Pulmonary artery endothelial cell (primary cell): ENCODE measurements around the gene RASGEF1C. TPM values are rescaled to one million over a fixed set of nuclear protein-coding genes. Genes with fewer than 3 reads are reported as not detected.
"Not testable (repeated sequence)": the region's sequence is repeated elsewhere in the genome, so short reads cannot be mapped to it uniquely, and the experiment has no call there.

Experiments
- DNase-seq: peaks from one replicate; pipeline ENCODE4 v3.0.0-alpha.2; 2011; ENCODE audit warnings: low read depth, low spot score
- total RNA-seq: library from RNA; depleted of rRNA; stranded (reverse); fragments of >200 nt; gene quantifications from 2 replicates; pipeline ENCODE4 v1.2.3, GENCODE V29; 2014

The RASGEF1C gene
- total RNA-seq, 1 donor from 2014 or later = not detected

DNA sequence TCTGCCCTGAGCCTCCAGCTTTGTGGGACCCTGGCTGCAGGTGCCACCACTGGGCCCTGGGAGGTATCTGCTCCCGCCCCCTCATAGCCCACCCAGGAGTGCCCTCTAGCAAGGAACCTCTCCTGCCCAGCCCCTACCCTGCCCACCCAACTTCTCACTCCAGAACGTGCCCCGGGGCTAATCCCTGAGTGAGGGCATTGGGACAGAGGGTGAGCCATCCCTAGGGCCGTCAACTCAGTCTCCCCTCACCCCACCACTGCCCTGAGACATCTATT lies 2.7 kb upstream of the RASGEF1C start:
- DNase-seq = no peak

DNA sequence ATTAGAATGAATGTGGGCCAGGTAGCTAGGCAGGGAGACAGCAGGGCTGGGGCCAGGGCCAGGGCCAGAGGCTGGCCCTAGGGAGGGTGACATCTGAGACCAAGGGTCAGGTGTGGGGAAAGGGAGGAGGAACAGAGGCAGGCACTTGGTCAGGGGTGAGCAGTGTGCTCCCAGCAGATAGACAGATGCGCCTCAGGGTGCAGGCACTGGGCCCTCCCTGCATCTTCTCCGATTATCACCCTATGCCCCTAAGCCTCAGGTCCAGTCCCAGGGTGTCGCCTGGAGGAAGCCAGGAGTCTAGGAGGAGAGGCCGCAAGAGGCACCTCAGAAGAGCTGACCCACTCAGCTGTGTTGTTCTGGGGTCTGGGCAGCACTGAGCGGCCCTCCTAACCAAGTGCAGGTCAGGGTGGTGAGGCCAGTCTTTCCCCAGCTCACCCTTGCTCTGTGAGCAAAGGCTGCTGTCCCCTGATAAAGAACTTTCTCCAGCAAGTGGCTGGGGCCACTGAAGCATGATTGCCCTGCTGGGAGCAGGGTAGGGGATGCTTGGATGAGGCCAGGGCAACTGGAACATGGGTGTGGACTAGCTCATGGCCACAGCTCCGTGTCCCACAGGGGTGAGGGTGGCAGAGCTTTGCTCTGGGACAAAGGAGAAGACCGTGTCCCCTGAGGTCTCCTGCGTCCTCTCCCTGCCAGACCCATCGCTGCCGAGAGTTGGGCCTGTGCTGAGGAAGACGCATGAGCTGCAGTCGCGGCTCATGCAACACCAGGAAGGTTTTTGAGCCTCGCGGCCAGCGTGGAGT lies 2.1 kb upstream of the RASGEF1C start:
- no peak for DNase-seq

DNA sequence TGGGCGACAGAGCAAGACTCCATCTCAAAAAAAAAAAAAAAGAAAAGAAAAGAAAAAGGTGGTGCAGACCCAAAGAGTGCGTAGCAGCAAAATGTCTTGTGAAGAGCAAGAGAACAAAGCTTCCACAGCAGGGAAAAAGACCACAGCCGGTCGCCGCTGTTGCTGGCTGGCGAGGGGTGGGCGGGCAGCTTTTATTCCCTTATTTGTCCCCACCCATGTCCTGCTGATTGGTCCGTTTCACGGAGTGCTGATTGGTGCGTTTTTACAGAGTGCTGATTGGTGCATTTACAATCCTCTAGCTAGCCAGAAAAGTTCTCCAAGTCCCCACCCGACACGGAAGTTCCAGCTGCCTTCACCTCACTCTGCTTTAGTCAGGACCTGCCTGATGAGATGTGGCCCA lies 1.1 kb upstream of the RASGEF1C start:
- not testable (repeated sequence) for DNase-seq

DNA sequence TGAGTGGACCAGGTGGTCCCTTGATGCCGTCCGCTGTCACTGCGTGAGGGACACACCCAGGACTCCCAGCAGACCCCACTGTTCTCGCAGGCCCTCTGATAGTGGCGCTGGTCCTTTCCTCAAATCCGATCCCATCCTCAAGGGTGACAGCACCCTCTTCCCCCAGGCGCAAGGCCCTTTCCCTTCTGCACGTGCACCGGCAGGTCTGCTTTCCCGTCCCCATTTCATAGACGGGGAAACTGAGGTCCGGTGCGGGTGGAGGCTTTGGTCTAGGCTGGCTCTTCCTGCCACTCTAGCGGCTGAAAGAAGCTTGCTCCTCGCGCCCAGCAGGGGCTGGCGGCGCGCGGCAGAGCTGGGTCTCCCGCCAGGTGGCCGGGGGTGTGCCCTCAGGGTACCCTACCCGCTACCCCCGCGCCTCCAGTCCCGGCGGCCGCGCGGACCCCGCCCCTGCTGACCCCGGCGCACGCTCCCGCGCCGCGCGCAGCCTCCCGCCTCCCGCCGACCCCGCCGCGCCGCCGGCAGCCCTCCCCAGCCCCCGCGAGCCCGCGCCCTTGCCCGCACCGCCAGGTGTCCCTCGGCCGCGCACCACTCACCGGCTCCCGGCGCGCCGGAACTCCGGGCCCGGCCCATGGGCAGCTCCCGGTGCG lies 453 bp downstream of the RASGEF1C start:
- DNase-seq = no peak

DNA sequence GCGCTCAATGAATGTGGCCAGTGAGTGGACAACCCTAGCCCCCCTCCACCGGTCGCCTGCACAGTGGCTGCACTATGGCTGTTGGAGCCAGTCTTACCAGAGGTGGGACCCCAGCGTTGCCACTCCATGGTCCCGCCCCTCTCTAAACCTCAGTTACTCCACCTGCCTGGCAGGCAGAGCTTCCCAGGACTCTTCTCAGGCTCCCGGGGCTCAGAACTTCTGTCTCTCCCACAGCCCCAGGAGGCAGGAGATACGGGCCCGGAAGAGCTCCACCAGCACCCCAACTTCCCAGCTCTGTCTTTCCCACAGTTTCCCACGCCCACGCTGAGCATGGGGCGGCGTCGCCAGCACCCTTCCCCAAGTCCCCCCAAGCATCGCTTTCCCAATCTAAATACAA lies 975 bp downstream of the RASGEF1C start:
- DNase-seq = no peak

DNA sequence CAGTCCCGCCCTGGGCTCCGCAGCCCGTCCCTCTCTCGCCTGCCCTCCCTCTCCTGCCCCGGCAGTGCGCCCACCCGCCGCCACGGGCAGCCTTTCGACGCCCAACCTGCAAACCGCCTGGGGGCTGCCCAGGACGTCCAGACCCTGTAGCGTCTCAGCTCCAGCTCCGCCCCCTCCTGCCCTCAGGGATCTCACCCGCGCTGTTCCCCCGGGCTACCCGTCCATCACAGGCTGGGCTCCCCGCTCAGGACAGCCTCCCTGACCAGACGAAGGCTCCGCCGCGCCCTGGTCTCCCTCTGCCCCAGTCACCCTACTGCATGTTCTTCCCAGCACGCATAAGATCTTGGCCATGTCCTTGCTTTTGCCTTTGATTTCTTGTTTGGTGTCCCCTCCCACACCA lies 1.4 kb downstream of the RASGEF1C start:
- DNase-seq = no peak

DNA sequence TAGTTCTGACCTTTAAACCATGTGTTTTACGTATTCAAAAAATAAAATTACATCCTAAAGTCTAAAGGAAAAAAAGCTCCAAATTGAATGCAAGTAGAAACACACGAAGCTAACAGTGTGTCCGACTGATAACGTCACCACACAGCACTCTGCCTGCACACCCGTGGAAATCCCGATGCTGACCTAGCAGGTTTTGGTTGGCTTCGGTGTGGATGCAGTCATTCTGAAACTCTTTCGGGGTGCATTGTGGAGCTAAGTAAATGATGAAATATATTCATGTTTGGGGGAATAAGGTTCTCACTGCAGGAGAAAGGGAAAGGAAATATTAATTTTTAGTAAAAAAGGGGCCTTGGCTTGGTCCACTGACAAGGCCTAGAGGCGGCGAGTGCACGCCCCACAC lies 2.0 kb downstream of the RASGEF1C start:
- no peak for DNase-seq

DNA sequence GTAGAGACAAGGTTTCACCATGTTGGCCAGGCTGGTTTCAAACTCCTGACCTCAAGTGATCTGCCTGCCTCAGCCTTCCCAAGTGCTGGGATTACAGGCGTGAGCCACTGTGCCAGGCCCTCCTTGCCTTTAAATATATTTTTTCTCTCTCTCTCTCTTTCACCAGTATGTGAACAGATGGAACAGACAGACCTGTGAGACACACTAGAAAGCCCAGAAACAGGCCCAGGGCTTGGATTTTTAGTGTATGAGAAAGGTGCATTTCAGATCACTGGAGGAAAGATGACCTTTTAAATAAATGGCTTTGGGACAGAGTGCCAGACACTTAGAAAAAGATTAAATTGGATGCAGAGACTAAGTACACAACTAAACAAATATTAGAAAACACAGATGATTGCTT lies 3.1 kb downstream of the RASGEF1C start:
- no peak for DNase-seq

DNA sequence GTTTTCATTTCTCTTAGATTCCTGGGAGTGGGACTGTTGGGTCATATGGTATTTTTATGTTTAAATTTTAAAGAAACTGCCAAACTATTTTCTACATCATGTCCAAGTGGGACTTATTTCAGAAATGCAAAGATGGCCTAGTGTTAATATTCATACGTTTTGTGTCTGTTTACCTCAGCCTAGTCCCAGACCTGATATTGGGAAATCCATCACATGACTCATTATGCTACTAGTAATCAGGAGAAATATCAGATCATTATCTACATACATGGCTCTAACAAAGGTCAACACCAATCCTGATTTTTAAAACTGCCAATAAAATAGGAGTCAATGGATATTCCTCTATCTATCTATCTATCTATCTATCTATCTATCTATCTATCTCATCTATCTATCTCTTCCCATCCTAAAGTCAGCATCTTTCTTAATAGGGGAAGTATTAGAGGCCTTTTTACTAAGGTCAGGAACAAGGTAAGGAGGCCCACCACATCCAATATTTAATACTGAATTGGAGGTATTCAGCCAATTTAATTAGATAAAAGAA lies 4.7 kb downstream of the RASGEF1C start:
- DNase-seq = no peak

DNA sequence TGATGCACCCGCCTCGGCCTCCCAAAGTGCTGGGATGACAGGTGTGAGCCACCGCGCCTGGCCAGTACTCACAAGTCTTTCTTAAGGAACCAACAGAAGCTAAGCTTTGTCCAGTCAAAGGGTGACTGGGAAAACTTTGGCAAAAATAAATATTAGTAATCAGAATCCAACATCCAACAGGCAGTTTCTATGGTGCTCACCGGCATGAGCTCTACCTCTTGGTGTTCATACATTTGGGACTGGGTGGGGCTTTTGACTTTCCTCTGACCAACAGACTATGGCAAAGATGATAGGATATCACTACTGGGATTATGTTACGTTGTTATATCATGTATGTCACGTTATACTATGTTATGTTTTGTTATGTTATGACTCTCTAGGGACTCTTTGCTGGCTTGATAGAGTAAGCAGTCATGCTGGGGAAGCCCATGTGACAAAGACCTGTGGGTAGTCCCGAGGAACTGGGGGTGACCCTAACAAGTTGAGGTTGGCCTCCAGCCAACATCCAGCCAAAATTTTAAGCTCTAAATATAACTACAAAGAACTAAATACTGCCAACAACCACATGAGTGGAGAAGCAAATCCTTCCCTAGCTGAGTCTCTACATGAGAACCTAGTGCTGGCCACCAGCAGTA lies 6.0 kb downstream of the RASGEF1C start:
- DNase-seq = no peak

DNA sequence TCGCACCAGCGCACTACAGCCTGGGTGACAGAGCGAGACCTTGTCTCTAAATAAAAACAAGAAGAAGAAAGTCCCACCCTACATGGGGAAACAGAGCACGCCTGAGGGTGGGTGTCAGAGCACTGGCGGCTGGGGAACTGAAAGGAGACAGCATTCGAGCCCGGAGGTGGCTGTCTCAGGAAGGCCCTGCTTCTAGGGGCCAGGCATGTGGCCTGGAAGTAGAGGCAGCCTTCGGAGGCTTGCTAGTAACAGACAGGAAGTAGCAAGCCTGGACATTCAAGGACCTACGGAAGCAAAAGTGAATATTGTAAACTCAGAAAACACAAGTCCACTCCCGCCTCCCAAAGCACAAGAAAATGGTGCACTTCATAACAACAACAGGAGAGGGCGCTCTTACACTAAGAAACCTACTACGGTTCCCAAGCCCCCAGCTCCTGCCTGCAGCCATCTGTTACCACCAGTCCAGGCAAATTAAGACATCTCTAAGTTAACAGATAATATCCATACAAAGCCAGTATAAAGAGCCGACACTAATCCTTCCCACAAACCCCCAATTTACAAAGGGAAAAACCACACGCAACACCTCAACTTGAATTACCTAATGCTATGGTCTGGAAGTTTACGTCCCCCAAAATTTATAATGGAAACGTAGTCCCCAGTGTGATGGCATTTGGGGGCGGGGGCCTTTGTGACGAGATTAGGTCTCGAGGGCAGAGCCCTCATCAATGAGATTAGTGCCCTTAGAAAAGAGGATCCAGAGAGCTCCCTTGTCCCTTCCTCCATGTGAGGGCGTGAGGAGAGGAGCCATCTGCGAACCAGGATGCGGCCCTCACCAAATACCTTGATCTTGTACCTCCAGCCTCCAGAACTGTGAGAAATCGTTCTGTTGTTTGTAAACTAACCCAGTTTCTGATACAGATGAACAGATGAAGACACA lies 7.7 kb downstream of the RASGEF1C start:
- DNase-seq = no peak

DNA sequence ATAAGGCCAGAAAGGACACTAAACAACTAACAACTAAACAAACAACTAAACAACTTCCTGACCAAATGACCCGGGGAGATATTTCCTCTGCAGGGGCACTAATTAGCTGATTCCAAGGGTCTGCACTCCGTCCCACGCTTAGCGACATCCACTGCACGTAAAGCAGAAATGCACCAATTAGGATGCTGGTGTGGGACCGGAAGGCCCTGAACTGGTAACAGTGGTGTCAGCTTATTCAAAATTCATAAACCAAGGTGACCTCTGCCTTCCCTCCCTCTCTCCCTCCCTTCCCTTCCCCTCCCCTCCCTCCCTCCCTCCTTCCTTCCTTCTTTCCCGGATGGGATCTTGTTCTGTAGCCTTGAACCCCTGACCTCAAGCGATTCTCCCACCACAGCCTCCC lies 9.6 kb downstream of the RASGEF1C start:
- no peak for DNase-seq

DNA sequence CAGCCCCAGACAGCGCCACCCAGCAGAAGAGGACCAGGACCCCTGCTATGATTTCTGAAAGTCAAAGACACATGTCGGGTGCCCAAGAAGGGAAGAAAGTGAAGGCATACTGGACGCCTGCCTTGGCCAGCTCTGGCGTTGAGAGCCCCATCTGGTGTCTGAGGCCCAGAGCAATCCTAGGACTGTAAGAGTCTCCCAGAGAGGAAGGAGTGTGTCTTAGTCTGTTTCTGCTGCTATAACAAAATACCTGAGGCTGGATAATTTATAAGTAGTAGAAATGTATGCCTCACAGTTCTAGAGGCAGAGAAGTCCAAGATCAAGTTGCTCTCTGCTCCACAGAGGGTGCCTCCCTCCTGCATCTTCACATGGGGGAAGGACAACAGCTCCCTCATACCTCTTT lies 10.8 kb downstream of the RASGEF1C start:
- no peak for DNase-seq

DNA sequence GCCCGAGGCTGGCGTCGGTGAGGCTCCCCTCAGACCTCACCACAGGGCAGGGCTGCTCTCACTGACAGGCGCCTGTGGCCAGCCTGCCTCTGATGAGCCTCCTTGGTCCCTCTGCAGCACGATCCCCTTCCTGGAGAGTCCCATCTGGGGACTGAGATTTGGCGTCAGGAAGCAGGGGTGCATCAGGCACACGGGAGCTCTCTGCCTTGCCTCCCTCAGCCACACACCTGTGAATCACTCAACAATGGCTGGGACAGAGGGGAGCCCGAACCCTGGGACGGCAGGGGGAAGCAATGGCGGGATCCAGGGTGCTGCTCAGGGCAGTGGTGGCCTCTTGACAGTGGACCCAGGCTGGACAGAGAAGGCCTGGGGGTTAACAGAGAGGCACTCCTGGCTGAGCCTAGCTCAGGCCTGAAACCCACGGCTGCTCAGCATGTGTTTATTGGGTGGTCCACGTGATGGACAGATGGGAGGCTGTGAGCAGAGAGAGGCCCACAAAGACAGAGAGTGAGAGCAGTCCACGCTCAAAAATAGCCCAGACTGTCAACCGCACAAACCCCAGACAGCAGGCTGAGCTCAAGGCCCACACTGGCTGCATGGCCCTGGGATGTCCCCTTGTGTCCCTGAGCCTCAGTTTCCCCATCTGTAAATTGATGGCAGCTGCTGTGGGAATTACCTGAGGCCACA lies 11.9 kb downstream of the RASGEF1C start:
- no peak for DNase-seq

DNA sequence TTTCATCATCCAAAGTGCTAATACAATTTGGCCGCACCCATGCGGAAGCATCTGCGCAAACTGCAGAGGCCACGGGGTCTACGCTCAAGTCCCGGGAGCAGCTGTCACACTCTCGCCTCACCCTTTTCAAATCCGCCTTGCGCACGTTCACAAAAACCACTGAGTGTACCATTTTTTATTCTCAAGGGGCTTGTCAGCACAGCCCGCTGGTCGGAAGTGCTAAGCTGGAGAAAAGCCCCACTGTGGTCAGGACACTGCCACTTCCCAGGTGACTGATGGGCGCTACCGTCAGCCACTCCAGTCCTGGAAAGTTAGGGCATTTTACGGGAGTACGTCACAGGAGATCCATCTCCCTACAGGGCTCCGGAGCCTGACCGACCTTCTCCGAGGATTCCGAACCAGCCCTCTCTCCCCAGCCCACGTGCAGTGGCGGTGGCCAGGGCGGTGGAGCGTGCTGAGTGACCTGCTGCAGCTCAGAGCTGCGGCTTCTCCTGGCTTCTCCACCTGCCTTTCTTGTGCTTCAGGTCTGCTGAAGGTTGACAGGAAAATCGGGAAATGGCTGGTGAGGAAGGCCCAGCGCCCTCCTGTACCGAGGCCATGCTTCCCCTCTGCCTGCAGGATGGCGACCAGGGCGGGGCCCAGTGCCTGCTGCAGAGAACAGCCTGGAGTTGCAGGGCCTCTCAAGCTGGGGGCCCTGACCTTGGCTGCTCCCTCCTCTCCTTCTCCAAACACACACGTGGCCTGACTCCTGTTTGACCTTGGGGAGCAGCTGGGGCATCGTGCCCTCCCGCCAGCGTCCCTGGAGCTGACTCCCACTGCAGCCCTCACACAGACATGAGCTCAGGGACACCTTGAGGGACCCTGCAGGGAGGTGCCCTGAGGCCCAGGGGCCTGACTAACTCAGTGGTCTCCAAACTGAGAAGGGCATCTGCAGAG lies 14.3 kb downstream of the RASGEF1C start:
- no peak for DNase-seq

DNA sequence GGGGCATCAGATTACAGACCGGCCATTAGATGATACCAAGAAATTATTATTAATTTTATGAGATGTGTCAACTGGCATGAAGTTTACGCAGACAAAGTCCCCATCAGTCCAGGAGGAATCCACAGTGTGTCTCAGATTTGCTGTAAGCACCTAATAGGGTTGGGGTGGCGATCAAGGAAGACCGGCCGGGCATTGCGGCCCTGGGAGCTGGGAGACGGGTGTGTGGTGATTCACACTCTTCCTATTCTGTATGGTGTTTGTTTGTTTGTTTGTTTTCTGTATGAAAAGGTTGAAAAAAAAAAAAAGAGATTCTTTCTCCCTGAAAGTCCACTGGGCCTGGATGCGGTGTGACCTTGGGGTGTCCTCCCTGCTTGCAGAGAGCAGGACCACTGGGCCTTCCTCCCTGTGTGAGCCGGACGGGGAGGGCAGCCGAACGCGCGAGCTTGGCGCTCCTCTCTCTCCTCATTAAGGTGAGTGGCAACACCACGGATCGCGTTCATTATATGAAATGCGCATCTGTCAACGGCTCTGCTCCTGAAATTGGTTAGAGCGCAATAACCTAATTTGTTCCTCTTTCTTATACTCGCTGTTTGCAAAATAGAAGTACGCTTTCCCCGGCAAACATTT lies 15.1 kb downstream of the RASGEF1C start:
- no peak for DNase-seq

DNA sequence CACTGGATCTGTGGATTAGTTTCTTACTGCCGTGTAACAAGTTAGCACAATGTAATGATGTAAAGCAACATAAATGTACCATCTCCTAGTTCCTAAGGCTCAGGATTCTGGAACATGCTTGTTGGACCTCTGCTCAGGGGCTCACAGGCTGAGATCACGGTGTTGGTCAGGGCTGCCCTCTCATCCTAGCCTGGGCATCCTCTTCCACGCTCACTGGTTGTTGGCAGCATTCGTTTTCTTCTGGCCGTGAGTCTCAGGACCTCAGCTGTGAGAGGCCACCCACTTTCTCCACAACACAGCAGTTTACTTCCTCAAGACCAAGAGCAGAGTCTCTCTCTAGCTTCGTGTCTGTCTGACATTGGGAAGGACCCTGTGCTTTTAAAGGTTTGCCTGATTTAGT lies 17.3 kb downstream of the RASGEF1C start:
- no peak for DNase-seq

DNA sequence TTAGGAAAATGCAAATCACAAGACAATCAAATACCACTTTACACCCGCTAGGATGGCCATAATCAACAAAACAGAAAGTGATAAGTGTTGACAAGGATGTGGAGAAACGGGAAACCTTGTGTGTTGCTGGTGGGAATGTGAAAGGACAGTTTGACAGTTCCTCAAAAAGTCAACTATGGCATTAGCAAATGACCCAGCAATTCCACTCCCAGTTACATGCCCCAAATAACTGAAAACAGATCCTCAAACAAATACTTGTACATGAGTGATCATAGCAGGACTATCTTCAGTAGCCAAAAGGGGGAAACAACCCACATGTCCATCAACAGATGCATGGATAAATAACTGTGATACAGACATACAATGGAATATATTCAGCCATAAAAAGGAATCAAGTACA lies 21.2 kb downstream of the RASGEF1C start:
- no peak for DNase-seq

DNA sequence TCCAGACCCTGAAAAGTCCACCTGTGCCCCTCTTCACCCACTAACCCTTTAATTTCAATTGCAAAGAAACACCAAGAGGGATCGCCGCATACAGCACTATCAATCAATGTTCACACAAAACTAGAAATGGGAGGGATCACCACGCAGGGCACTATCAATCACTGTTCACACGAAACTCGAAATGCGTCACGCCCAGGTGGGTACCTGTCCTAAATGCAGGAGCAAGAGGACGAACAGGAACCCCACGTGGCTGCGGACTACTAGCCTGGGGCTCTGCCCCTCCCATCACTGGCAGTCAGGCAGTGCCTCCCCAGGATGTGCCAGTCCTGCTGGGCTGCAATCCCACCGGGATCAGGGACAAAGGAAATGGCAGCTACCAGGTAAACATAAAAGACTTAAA lies 28.2 kb downstream of the RASGEF1C start:
- no peak for DNase-seq
